H9 (cell line): ENCODE data around the gene XPR1. TPM values are rescaled to one million over a fixed set of nuclear protein-coding genes. Genes with fewer than 3 reads are reported as not detected.

Experiments used
- DNase-seq: peaks from one replicate; pipeline ENCODE4 v3.0.0-alpha.2; 2017
- H2AFZ ChIP-seq: one replicate; pipeline ENCODE4 v1.6.1; 2013; ENCODE audit warnings: mild to moderate bottlenecking, low read length, control low read depth, moderate library complexity
- H2AK5ac ChIP-seq: 2 replicates; pipeline ENCODE4 v1.6.1; 2013; ENCODE audit warnings: low read length, control low read depth, mixed read lengths; ENCODE audit not compliant: insufficient read length
- H2BK120ac ChIP-seq: one replicate; pipeline ENCODE4 v1.6.1; 2013; ENCODE audit warnings: low read depth, mild to moderate bottlenecking, low read length, control low read depth, inconsistent platforms; ENCODE audit not compliant: poor library complexity, severe bottlenecking
- H2BK12ac ChIP-seq: 2 replicates; pipeline ENCODE4 v1.6.1; 2013; ENCODE audit warnings: low read length, control low read depth, mixed read lengths, low read depth; ENCODE audit not compliant: insufficient read length
- H2BK15ac ChIP-seq: 2 replicates; pipeline ENCODE4 v1.6.1; 2013; ENCODE audit warnings: low read depth, low read length, control low read depth
- H2BK20ac ChIP-seq: one replicate; pipeline ENCODE4 v1.6.1; 2013; ENCODE audit warnings: low read depth, mild to moderate bottlenecking, low read length, control low read depth, inconsistent platforms; ENCODE audit not compliant: poor library complexity, severe bottlenecking
- H2BK5ac ChIP-seq: 2 replicates; pipeline ENCODE4 v1.6.1; 2013; ENCODE audit warnings: low read length, control low read depth, mixed read lengths; ENCODE audit not compliant: insufficient read length
- H3K14ac ChIP-seq: 2 replicates; pipeline ENCODE4 v1.6.1; 2013; ENCODE audit warnings: low read length, control low read depth; ENCODE audit not compliant: insufficient read depth
- H3K18ac ChIP-seq: 2 replicates; pipeline ENCODE4 v1.6.1; 2013; ENCODE audit warnings: low read depth, mild to moderate bottlenecking, mixed read lengths, low read length, control low read depth; ENCODE audit not compliant: insufficient read length
- H3K23ac ChIP-seq: 2 replicates; pipeline ENCODE4 v1.6.1; 2013; ENCODE audit warnings: low read length, control low read depth, mixed read lengths, low read depth; ENCODE audit not compliant: insufficient read length
- H3K23me2 ChIP-seq: 2 replicates; pipeline ENCODE4 v1.6.1; 2013; ENCODE audit warnings: low read depth, mild to moderate bottlenecking, mixed read lengths, low read length, control low read depth; ENCODE audit not compliant: insufficient read length, poor library complexity, severe bottlenecking
- H3K27ac ChIP-seq: 2 replicates; pipeline ENCODE4 v1.5.1; 2013; ENCODE audit warnings: low read length, control low read depth, mixed read lengths, low read depth; ENCODE audit not compliant: insufficient read length
- H3K27me3 ChIP-seq: 2 replicates; pipeline ENCODE4 v1.6.1; 2013; ENCODE audit warnings: low read length, control low read depth, inconsistent platforms; ENCODE audit not compliant: insufficient read depth
- H3K4ac ChIP-seq: 2 replicates; pipeline ENCODE4 v1.6.1; 2013; ENCODE audit warnings: low read depth, mild to moderate bottlenecking, control low read depth, inconsistent platforms, low read length, moderate library complexity
- H3K4me1 ChIP-seq: 2 replicates; pipeline ENCODE4 v1.6.1; 2013; ENCODE audit warnings: low read length, control low read depth, inconsistent platforms; ENCODE audit not compliant: insufficient read depth
- H3K4me2 ChIP-seq: 2 replicates; pipeline ENCODE4 v1.6.1; 2013; ENCODE audit warnings: low read length, control low read depth, mixed read lengths; ENCODE audit not compliant: insufficient read length, insufficient read depth
- H3K56ac ChIP-seq: 2 replicates; pipeline ENCODE4 v1.6.1; 2013; ENCODE audit warnings: low read depth, mild to moderate bottlenecking, mixed read lengths, low read length, control low read depth; ENCODE audit not compliant: insufficient read length
- H3K79me1 ChIP-seq: 2 replicates; pipeline ENCODE4 v1.6.1; 2013; ENCODE audit warnings: low read depth, mild to moderate bottlenecking, moderate library complexity, low read length, control low read depth, inconsistent platforms; ENCODE audit not compliant: insufficient read depth, poor library complexity, severe bottlenecking
- H3K79me2 ChIP-seq: 2 replicates; pipeline ENCODE4 v1.6.1; 2013; ENCODE audit warnings: low read length, control low read depth, inconsistent platforms; ENCODE audit not compliant: insufficient read depth
- H3K9ac ChIP-seq: 2 replicates; pipeline ENCODE4 v1.6.1; 2013; ENCODE audit warnings: low read length, control low read depth, mixed read lengths; ENCODE audit not compliant: insufficient read length; ENCODE audit errors: extremely low read depth
- H3K9me3 ChIP-seq: one replicate; pipeline ENCODE4 v1.6.1; 2013; ENCODE audit warnings: low read depth, low read length, inconsistent platforms; ENCODE audit not compliant: control insufficient read depth
- H3T11ph ChIP-seq: one replicate; pipeline ENCODE4 v1.6.1; 2013; ENCODE audit warnings: mild to moderate bottlenecking, low read length, control low read depth, inconsistent platforms
- H4K20me1 ChIP-seq: one replicate; pipeline ENCODE4 v1.6.1; 2013; ENCODE audit not compliant: control insufficient read depth, insufficient read length, insufficient read depth
- H4K5ac ChIP-seq: 2 replicates; pipeline ENCODE4 v1.6.1; 2013; ENCODE audit warnings: low read depth, mild to moderate bottlenecking, mixed read lengths, low read length, control low read depth; ENCODE audit not compliant: insufficient read length
- H4K8ac ChIP-seq: replicated peaks from 2 replicates; pipeline ENCODE4 v1.6.1; 2013; ENCODE audit warnings: low read length, control low read depth, mixed read lengths, low read depth; ENCODE audit not compliant: insufficient read length
- H4K91ac ChIP-seq: 2 replicates; pipeline ENCODE4 v1.6.1; 2013; ENCODE audit warnings: low read depth, mild to moderate bottlenecking, moderate library complexity, mixed read lengths, low read length, control low read depth; ENCODE audit not compliant: insufficient read length
- H3K27ac Mint-ChIP-seq, 3 experiments: 2 replicates in 2 of 3; 3 replicates in 1 of 3; pipeline ENCODE4 v1.8.0; 2020 to 2021; ENCODE audit warnings: mixed read lengths in 3 of 3, mild to moderate bottlenecking in 1 of 3, moderate library complexity in 1 of 3
- H3K27me3 Mint-ChIP-seq: 2 replicates; pipeline ENCODE4 v1.8.0; 2021; ENCODE audit warnings: low read depth, mild to moderate bottlenecking, moderate library complexity, mixed read lengths
- H3K36me3 Mint-ChIP-seq, 3 experiments: 2 replicates in 2 of 3; 3 replicates in 1 of 3; pipeline ENCODE4 v1.8.0; 2020 to 2021; ENCODE audit warnings: low read depth in 3 of 3, mixed read lengths in 3 of 3; ENCODE audit not compliant: insufficient read depth in 1 of 3
- H3K4me1 Mint-ChIP-seq, 2 experiments: 2 replicates each; pipeline ENCODE4 v1.8.0; 2020; ENCODE audit warnings: mixed read lengths in 2 of 2
- H3K4me3 Mint-ChIP-seq, 2 experiments: 2 replicates in 1 of 2; 3 replicates in 1 of 2; pipeline ENCODE4 v1.8.0; 2020 to 2021; ENCODE audit warnings: mild to moderate bottlenecking in 2 of 2, mixed read lengths in 2 of 2, moderate library complexity in 1 of 2
- H3K9me3 Mint-ChIP-seq, 2 experiments: 2 replicates in 1 of 2; 3 replicates in 1 of 2; pipeline ENCODE4 v1.8.0; 2020; ENCODE audit warnings: mild to moderate bottlenecking in 2 of 2, mixed read lengths in 2 of 2, moderate library complexity in 1 of 2
- CTCF ChIP-seq: fragments of 200-600 bp; sonication (generic); conservative IDR thresholded peaks from 3 replicates; pipeline ENCODE4 v1.8.0; 2021; ENCODE audit warnings: antibody characterized with exemption, mild to moderate bottlenecking
- WGBS: extraction: QIAGEN DNeasy Blood & Tissue Kit; methylation state at CpG from one replicate; pipeline ENCODE4 v1.1.7; 2013; ENCODE audit warnings: missing lambda C conversion rate, low lambda C conversion rate, mixed read lengths; ENCODE audit not compliant: insufficient read length; ENCODE audit errors: extremely low coverage; 5-methylcytosine and 5-hydroxymethylcytosine counted together
- total RNA-seq: library from RNA; stranded (reverse); gene quantifications from 2 replicates; pipeline ENCODE4 v1.2.1, GENCODE V29; 2021

XPR1 gene
- total RNA-seq, 1 experiment from 2014 or later, result 34.1 TPM

GRCh38 chr1:180917306-180918065 lies 285.7 kb downstream of the XPR1 start:
- peak; percentile 56 for DNase-seq
- no peak overlapping the region for H3K14ac ChIP-seq
- no peak overlapping the region for H2BK120ac ChIP-seq
- H2AFZ ChIP-seq, result no peak overlapping the region
- no peaks in the 10 kb centered on the region for H3K23me2 ChIP-seq
- Mint-ChIP-seq H3K27ac (peak overlapping the region in 1 of 3 experiments; percentile 87; a peak in 1 of 7 replicates), H3K4me3 (no peak overlapping the region), H3K27me3 (peaks cover 11% of the 10 kb centered on the region), H3K4me1 (peaks cover 23 to 43% of the 10 kb centered on the region in 2 experiments), H3K36me3 (peaks cover 0 to 5% (median 0%) of the 10 kb centered on the region in 3 experiments; a peak in 2 of 7 replicates), H3K9me3 (no peaks in the 10 kb centered on the region)
- no peaks in the 10 kb centered on the region for H3K79me2 ChIP-seq
- no peak overlapping the region for H2AK5ac ChIP-seq
- no peak overlapping the region for H2BK12ac ChIP-seq
- no peak overlapping the region for H3K4ac ChIP-seq
- H2BK20ac ChIP-seq, result no peak overlapping the region
- no peak overlapping the region for H3K23ac ChIP-seq
- H3K56ac ChIP-seq, result no peak overlapping the region
- no peaks in the 10 kb centered on the region for H3K9me3 ChIP-seq
- H4K8ac ChIP-seq, result no peak overlapping the region
- no peak overlapping the region for H2BK5ac ChIP-seq
- no peak overlapping the region for H4K5ac ChIP-seq
- H3K18ac ChIP-seq, result no peak overlapping the region
- no peak overlapping the region for H3T11ph ChIP-seq
- peaks cover 1% of the 10 kb centered on the region; the same call in 1 of the 2 replicates for H3K4me1 ChIP-seq
- no peaks in the 10 kb centered on the region for H4K20me1 ChIP-seq
- no peaks in the 10 kb centered on the region for H3K27me3 ChIP-seq
- no peak overlapping the region for H2BK15ac ChIP-seq
- no peak overlapping the region for H3K4me2 ChIP-seq
- no peak overlapping the region for H3K9ac ChIP-seq
- H4K91ac ChIP-seq, result no peak overlapping the region
- WGBS, result no CpG with 5 or more reads among the region's 12 CpGs
- TF ChIP-seq CTCF, result peak; percentile 47; the same call in 2 of the 3 replicates
- no peak overlapping the region for H3K27ac ChIP-seq
- no peaks in the 10 kb centered on the region for H3K79me1 ChIP-seq
